Testis (tissue), 3 donors: ENCODE results near the gene ITGB8. TPM values are rescaled to one million over a fixed set of nuclear protein-coding genes. Genes with fewer than 3 reads are reported as not detected.

Source experiments
- DNase-seq: peaks from one replicate; pipeline ENCODE4 v3.0.0-alpha.2; 2019
- H3K27ac ChIP-seq, 2 donors: fragments of 200-600 bp; sonication (generic); one replicate each; pipeline ENCODE4 v1.5.1; 2019
- H3K27me3 ChIP-seq: fragments of 200-600 bp; sonication (generic); one replicate; pipeline ENCODE4 v1.5.1; 2019
- H3K36me3 ChIP-seq: fragments of 200-600 bp; sonication (generic); one replicate; pipeline ENCODE4 v1.5.1; 2017; ENCODE audit warnings: low read depth; ENCODE audit errors: missing control alignments
- H3K4me1 ChIP-seq: fragments of 200-600 bp; sonication (generic); one replicate; pipeline ENCODE4 v1.5.1; 2019
- H3K4me3 ChIP-seq, 2 donors: fragments of 200-600 bp; sonication (generic); one replicate each; pipeline ENCODE4 v1.5.1; 2017 to 2019
- H3K9me3 ChIP-seq: fragments of 200-600 bp; sonication (generic); one replicate; pipeline ENCODE4 v1.5.1; 2017
- POLR2A ChIP-seq: fragments of 450-650 bp; IDR thresholded peaks from one replicate; pipeline ENCODE4 v1.6.1; 2017; ENCODE audit warnings: antibody characterized with exemption, mild to moderate bottlenecking, moderate library complexity
- WGBS, 2 donors: methylation state at CpG; one replicate each; pipeline ENCODE4 v1.1.5; 2018; 5-methylcytosine and 5-hydroxymethylcytosine counted together
- intact Hi-C: fragments of 100-400 bp; cut with DNase I; formaldehyde crosslinking; loops from one replicate; pipeline ENCODE4 v1.15.1; 2023; ENCODE audit warnings: low total_unique reads
- polyA plus RNA-seq: library from polyadenylated mRNA; stranded (reverse); fragments of 350-450 nt; fragmentation: Illumina TruSeq; extraction: RNeasy Lipid Tissue Mini Kit (QIAGEN cat#74804); gene quantifications from one replicate; pipeline ENCODE4 v1.2.3, GENCODE V29; 2014; ENCODE audit warnings: low read depth, low replicate concordance; ENCODE audit not compliant: insufficient read depth
- total RNA-seq, 2 donors: library from RNA; depleted of rRNA; stranded (reverse); fragments of >200 nt; gene quantifications; one replicate each; pipeline ENCODE4 v1.2.3, GENCODE V29; 2016
- TF ChIP-seq, protein P1 (sequence below), 3 experiments: fragments of 450-650 bp in 2 of 3; fragments of 200-600 bp in 1 of 3; sonication (generic) in 1 of 3; IDR thresholded peaks; one replicate each; pipeline ENCODE4 v1.5.1; 2016 to 2019; ENCODE audit warnings: antibody characterized with exemption in 3 of 3, mild to moderate bottlenecking in 2 of 3, moderate library complexity in 1 of 3

ITGB8 gene
- total and polyA plus RNA-seq, 3 donors from 2014 or later = 9.5 to 111 (median 104) TPM

DNA sequence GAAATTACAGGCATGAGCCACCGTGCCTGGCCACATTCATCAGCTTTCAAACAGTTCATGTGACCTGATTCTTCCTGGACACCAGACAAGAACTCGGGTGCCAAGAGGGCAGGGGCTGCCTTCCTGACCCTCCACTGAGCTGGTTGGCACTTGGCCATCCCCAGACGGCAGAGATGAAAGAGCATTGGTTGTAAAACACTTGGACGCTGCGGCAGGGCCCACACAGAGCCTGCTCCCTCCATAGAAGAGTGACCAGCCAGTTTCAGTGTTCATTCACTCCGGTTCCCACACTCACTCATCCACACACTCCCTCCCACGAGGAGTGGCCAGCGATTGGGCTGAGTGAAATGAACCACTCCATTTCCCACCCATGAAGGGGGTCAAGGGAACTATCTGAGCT is 112.3 kb downstream of the ITGB8 start:
- Histone ChIP-seq H3K27ac (no peak overlapping the region), H3K9me3 (no peaks in the 10 kb centered on the region), H3K27me3 (no peaks in the 10 kb centered on the region), H3K36me3 (no peaks in the 10 kb centered on the region), H3K4me3 (no peak overlapping the region), H3K4me1 (no peaks in the 10 kb centered on the region)
- no peak for DNase-seq
- TF ChIP-seq POLR2A = no peak
- TF ChIP-seq, protein P1, sequence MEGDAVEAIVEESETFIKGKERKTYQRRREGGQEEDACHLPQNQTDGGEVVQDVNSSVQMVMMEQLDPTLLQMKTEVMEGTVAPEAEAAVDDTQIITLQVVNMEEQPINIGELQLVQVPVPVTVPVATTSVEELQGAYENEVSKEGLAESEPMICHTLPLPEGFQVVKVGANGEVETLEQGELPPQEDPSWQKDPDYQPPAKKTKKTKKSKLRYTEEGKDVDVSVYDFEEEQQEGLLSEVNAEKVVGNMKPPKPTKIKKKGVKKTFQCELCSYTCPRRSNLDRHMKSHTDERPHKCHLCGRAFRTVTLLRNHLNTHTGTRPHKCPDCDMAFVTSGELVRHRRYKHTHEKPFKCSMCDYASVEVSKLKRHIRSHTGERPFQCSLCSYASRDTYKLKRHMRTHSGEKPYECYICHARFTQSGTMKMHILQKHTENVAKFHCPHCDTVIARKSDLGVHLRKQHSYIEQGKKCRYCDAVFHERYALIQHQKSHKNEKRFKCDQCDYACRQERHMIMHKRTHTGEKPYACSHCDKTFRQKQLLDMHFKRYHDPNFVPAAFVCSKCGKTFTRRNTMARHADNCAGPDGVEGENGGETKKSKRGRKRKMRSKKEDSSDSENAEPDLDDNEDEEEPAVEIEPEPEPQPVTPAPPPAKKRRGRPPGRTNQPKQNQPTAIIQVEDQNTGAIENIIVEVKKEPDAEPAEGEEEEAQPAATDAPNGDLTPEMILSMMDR (IDR thresholded peaks at IDR 0.05) = no peak
- 56 to 70% methylated on average over 8 of the region's 8 CpGs for WGBS, 2 donors
- intact Hi-C loops = no loop called here

DNA sequence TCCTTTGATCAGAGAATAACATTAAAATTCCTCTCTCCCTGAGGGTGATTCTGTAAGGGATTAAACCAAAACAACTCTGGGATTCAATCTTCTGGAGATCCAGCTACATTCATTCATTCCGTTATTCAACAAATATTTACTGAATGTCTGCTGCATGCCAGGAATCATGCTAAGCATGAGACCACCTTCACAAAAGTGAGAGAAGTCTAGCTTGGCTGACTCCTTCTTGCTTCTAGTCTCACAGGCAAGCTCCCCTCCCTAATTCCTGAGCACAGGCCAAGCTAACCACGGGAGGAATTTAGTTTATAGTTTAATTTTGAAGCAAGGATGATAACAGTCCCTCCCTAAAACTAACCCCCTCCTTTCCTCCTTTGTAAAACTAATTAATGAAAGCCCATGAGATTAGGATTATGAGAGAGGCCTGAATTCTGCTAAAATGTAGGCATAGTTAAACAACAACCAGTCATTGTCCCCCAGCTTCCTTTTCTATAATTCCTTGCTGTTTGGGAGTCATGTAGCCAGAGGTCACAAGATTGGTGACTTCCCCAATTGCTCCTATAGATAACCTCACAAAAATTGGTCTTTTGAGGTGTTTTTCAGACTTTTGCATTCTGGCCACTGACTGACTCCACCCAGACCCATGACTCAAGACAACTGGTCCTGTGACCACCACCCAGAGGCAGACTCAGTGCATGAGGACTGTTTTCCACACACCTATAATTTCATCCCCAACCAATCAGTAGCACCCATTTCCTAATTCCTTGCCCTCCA is 113.5 kb downstream of the ITGB8 start:
- Histone ChIP-seq H3K27ac (peak overlapping the region in 1 of 2 donors; percentile 34), H3K36me3 (no peaks in the 10 kb centered on the region), H3K9me3 (no peaks in the 10 kb centered on the region), H3K4me3 (no peak overlapping the region), H3K4me1 (no peaks in the 10 kb centered on the region), H3K27me3 (no peaks in the 10 kb centered on the region)
- TF ChIP-seq POLR2A = no peak
- 38 to 57% methylated on average over 2 of the region's 2 CpGs for WGBS, 2 donors
- intact Hi-C loops = no loop called here
- DNase-seq = no peak

DNA sequence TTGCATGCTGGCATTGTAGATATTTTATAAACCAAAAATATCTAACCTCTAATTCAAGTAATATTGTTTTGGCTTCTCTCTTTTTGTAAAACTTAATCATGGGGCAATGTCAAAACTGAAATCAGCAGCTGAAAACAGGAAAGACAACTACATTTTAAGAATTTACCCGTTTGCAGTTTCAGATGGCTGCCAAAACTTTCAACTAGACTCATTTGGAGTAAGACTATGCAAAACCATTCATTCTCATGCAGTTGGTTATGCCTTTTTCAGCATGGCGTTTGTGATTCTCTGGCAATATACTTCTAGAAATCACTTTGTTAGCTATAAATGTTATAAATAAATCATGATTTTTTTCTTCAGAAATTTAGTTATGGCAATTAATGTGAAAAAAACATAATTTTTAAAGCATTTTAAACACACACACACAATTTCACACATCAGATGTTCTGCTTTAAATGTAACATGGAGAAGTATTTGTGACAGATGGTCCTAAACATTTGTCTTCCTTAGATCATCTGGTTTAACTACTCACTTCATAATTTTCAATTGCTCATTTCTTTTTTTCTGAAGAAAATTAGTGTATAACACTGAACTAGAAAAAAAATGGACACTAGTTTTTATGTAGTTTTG is 116.4 kb downstream of the ITGB8 start:
- H3K4me1 ChIP-seq = no peaks in the 10 kb centered on the region
- intact Hi-C loops = no loop called here
- TF ChIP-seq POLR2A = no peak
- TF ChIP-seq, protein P1 (IDR thresholded peaks at IDR 0.05) = no peak
- WGBS, 2 donors = 41 to 43% methylated on average over 2 of the region's 2 CpGs
- H3K9me3 ChIP-seq = no peaks in the 10 kb centered on the region
- no peaks in the 10 kb centered on the region for H3K36me3 ChIP-seq
- no peaks in the 10 kb centered on the region for H3K27me3 ChIP-seq
- no peak overlapping the region for H3K27ac ChIP-seq
- no peak overlapping the region for H3K4me3 ChIP-seq
- no peak for DNase-seq

DNA sequence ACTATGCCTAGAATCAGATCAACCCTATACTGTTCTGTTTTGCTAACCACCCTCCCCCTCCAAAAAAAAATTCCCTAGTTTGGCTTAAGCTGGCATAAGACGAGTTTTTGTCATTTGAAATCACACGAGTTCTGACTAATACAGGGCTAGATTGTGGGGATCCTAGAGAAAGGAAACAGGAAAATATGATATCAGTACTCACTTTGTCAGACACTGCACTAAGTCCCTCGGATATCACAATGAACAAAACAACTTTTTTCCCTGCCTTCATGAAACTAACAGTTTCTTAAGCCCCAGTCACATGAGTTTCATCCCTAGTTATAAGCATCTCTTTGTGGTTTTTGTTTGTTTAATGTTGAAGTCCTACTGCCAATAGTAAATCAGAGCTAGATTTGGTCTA is 118.5 kb downstream of the ITGB8 start:
- H3K27me3 ChIP-seq = no peaks in the 10 kb centered on the region
- 84 to 85% methylated on average over 3 of the region's 3 CpGs for WGBS, 2 donors
- H3K27ac ChIP-seq = no peak overlapping the region
- DNase-seq = no peak
- intact Hi-C loops = no loop called here
- no peaks in the 10 kb centered on the region for H3K36me3 ChIP-seq
- no peaks in the 10 kb centered on the region for H3K4me1 ChIP-seq
- H3K4me3 ChIP-seq = no peak overlapping the region
- H3K9me3 ChIP-seq = no peaks in the 10 kb centered on the region
- TF ChIP-seq POLR2A = no peak
- TF ChIP-seq, protein P1 (IDR thresholded peaks at IDR 0.05) = no peak

DNA sequence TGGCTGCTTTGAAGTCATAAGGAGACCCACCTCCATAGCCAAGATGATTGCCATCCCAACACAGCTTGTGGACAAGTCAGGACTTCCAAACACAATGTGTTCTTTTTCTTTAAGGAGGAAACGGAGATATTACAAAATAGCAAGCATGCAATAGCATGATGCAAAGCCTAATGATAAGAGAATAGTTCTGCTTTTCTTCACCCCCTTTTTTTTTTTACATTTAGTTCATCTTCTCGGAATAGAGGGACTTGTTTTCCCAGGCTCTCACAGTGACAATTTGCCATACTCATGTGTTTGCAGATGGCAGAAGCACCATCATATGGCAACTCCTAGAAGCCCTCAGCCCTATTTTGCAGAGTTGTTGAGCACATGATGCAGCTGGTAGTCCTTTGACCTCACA is 119.8 kb downstream of the ITGB8 start:
- TF ChIP-seq, protein P1 (IDR thresholded peaks at IDR 0.05) = no peak
- TF ChIP-seq POLR2A = no peak
- H3K4me3 ChIP-seq = no peak overlapping the region
- WGBS, 2 donors = 59 to 83% methylated on average over 2 of the region's 2 CpGs
- H3K27me3 ChIP-seq = no peaks in the 10 kb centered on the region
- no peak for DNase-seq
- no peak overlapping the region for H3K27ac ChIP-seq
- intact Hi-C loops = no loop called here
- H3K4me1 ChIP-seq = no peaks in the 10 kb centered on the region
- H3K36me3 ChIP-seq = no peaks in the 10 kb centered on the region
- no peaks in the 10 kb centered on the region for H3K9me3 ChIP-seq
